Measurements from ENCODE around the gene NCKAP5. TPM values are rescaled to one million over a fixed set of nuclear protein-coding genes. Genes with fewer than 3 reads are reported as not detected.

NCKAP5 gene
- total RNA-seq, 1 experiment from 2014 or later: 3.2 TPM

DNA sequence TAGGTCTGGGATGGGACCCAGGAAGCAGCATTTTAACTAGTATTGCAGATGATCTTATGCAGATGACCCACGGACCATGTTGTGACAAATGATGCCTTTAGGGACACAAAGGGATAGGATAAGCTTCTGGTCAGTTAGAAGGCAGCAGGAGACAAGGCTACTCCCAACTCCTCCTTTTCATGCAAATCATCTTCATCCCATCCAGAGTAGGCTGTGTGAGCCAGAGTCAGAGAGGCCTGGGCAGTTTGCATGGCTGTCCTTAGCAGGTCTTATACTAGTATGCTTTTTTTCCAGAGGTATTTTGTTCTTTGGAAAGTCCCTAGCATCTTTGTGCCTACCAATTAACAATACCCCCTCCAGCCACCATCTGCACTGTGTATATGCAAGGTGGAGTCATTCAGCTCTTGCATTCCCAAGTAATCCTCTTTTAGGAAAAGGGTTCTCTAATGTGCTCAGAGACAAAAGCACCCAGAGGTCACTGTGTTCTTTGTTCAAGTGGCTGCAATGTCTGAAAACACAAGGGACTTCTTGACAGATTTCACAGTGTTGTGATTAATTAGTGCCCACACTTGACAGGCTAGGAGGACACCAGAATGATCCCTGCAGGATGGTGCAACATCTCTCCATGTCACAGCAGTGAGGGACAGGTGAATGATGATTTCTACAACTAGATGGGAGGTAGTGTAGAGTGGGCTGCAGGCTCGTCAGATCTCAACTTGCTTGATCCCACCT lies 225.8 kb downstream of the NCKAP5 start:
- POLR2A ChIA-PET (ENCODE audit: unreplicated experiment): no interaction called here
- no peak overlapping the region for H2AFZ ChIP-seq (ENCODE audit: low read length)
- no peak for TF ChIP-seq EZH2phosphoT487 (IDR thresholded peaks at IDR 0.05; ENCODE audit: borderline replicate concordance, low read length)
- TF ChIP-seq, protein P1, sequence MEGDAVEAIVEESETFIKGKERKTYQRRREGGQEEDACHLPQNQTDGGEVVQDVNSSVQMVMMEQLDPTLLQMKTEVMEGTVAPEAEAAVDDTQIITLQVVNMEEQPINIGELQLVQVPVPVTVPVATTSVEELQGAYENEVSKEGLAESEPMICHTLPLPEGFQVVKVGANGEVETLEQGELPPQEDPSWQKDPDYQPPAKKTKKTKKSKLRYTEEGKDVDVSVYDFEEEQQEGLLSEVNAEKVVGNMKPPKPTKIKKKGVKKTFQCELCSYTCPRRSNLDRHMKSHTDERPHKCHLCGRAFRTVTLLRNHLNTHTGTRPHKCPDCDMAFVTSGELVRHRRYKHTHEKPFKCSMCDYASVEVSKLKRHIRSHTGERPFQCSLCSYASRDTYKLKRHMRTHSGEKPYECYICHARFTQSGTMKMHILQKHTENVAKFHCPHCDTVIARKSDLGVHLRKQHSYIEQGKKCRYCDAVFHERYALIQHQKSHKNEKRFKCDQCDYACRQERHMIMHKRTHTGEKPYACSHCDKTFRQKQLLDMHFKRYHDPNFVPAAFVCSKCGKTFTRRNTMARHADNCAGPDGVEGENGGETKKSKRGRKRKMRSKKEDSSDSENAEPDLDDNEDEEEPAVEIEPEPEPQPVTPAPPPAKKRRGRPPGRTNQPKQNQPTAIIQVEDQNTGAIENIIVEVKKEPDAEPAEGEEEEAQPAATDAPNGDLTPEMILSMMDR (conservative IDR thresholded peaks at IDR 0.05; ENCODE audit: low read depth, low read length): no peak
- TF ChIP-seq EZH2 (IDR thresholded peaks at IDR 0.05; ENCODE audit: low read length, unreplicated experiment): no peak

DNA sequence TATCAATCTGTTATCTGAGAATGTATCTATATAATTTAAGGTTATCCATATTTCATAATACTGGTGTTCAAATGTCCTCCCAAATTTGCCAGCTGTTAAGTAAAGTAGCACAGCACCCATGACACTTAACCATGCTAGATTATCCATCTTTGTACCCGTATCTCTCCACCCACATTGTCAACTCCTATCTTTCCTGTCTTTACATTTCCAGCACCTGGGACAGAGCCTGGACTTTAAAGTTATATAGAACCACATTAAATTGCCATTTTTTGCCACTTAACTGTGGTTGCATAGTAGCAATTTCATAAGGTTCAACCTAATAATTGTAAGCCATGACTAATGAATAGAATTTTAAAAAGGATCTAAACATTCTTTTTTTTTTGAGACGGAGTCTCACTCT lies 226.7 kb downstream of the NCKAP5 start:
- H3K79me2 ChIP-seq (ENCODE audit: low read length): no peaks in the 10 kb centered on the region
- H3K9ac ChIP-seq (ENCODE audit: low read length): no peak overlapping the region
- H3K36me3 ChIP-seq (ENCODE audit: low read depth, low read length): no peaks in the 10 kb centered on the region
- no peaks in the 10 kb centered on the region for H3K9me2 ChIP-seq (replicated peaks; ENCODE audit: low read length)
- H3K4me2 ChIP-seq (ENCODE audit: low read length): no peak overlapping the region
- no peak overlapping the region for H2AFZ ChIP-seq (ENCODE audit: low read length)
- CTCF ChIA-PET: no interaction called here
- no peak overlapping the region for H3K4me3 ChIP-seq (ENCODE audit: low read length)
- intact Hi-C loops (cut with micrococcal nuclease): no loop called here
- H3F3A ChIP-seq (ENCODE audit: low read length, unreplicated experiment): no peaks in the 10 kb centered on the region
- H3K9me3 ChIP-seq (ENCODE audit: low read length): no peaks in the 10 kb centered on the region
- H3K27ac ChIP-seq (ENCODE audit: low read length): no peak overlapping the region
- POLR2A ChIA-PET (ENCODE audit: unreplicated experiment): no interaction called here
- no peaks in the 10 kb centered on the region for H3K27me3 ChIP-seq (ENCODE audit: low read length)
- H4K20me1 ChIP-seq (ENCODE audit: low read length): no peaks in the 10 kb centered on the region
- ATAC-seq (no peak), DNase-seq (no peak)
- no peaks in the 10 kb centered on the region for H3K4me1 ChIP-seq (ENCODE audit: insufficient read depth, low read length)
- TF ChIP-seq EZH2 (IDR thresholded peaks at IDR 0.05; ENCODE audit: low read length, unreplicated experiment) (no peak), EZH2phosphoT487 (IDR thresholded peaks at IDR 0.05; ENCODE audit: borderline replicate concordance, low read length) (no peak)
- TF ChIP-seq, protein P1 (conservative IDR thresholded peaks at IDR 0.05; ENCODE audit: low read depth, low read length): no peak
- no TSS peak for BruUV-seq (replicated peaks)

More for the DNA sequence above, 225.8 kb downstream of the NCKAP5 start:
- no peaks in the 10 kb centered on the region for H3F3A ChIP-seq (ENCODE audit: low read length, unreplicated experiment)
- H4K20me1 ChIP-seq (ENCODE audit: low read length): no peaks in the 10 kb centered on the region
- H3K36me3 ChIP-seq (ENCODE audit: low read depth, low read length): no peaks in the 10 kb centered on the region
- no peak overlapping the region for H3K27ac ChIP-seq (ENCODE audit: low read length)
- no peaks in the 10 kb centered on the region for H3K9me2 ChIP-seq (replicated peaks; ENCODE audit: low read length)
- no peaks in the 10 kb centered on the region for H3K27me3 ChIP-seq (ENCODE audit: low read length)
- H3K9ac ChIP-seq (ENCODE audit: low read length): no peak overlapping the region
- H3K4me2 ChIP-seq (ENCODE audit: low read length): no peak overlapping the region
- no peaks in the 10 kb centered on the region; the same call in 1 of the 2 replicates for H3K4me1 ChIP-seq (ENCODE audit: insufficient read depth, low read length)
- DNase-seq (no peak), ATAC-seq (no peak)
- H3K4me3 ChIP-seq (ENCODE audit: low read length): no peak overlapping the region
- no peaks in the 10 kb centered on the region for H3K9me3 ChIP-seq (ENCODE audit: low read length)
- CTCF ChIA-PET: no interaction called here
- intact Hi-C loops (cut with micrococcal nuclease): no loop called here
- no TSS peak for BruUV-seq (replicated peaks)
- no peaks in the 10 kb centered on the region for H3K79me2 ChIP-seq (ENCODE audit: low read length)

- CTCF ChIA-PET: no interaction called here
- intact Hi-C loops (cut with micrococcal nuclease): no loop called here
- H2AFZ ChIP-seq (ENCODE audit: low read length): no peak overlapping the region
- H3K4me1 ChIP-seq (ENCODE audit: insufficient read depth, low read length): peaks cover 6% of the 10 kb centered on the region
- no peak for ATAC-seq
- DNase-seq: no peak
- H4K20me1 ChIP-seq (ENCODE audit: low read length): no peaks in the 10 kb centered on the region
- BruUV-seq (replicated peaks): no TSS peak
- H3F3A ChIP-seq (ENCODE audit: low read length, unreplicated experiment): no peaks in the 10 kb centered on the region
- TF ChIP-seq EZH2 (IDR thresholded peaks at IDR 0.05; ENCODE audit: low read length, unreplicated experiment) (no peak), EZH2phosphoT487 (IDR thresholded peaks at IDR 0.05; ENCODE audit: borderline replicate concordance, low read length) (no peak)
- TF ChIP-seq, protein P1 (conservative IDR thresholded peaks at IDR 0.05; ENCODE audit: low read depth, low read length): no peak
- POLR2A ChIA-PET (ENCODE audit: unreplicated experiment): no interaction called here
- H3K27ac ChIP-seq (ENCODE audit: low read length): no peak overlapping the region
- H3K4me3 ChIP-seq (ENCODE audit: low read length): no peak overlapping the region
- no peaks in the 10 kb centered on the region for H3K9me2 ChIP-seq (replicated peaks; ENCODE audit: low read length)
- H3K36me3 ChIP-seq (ENCODE audit: low read depth, low read length): no peaks in the 10 kb centered on the region
- no peaks in the 10 kb centered on the region for H3K79me2 ChIP-seq (ENCODE audit: low read length)
- no peak overlapping the region for H3K4me2 ChIP-seq (ENCODE audit: low read length)
- no peak overlapping the region for H3K9ac ChIP-seq (ENCODE audit: low read length)
- H3K9me3 ChIP-seq (ENCODE audit: low read length): no peaks in the 10 kb centered on the region
- no peaks in the 10 kb centered on the region for H3K27me3 ChIP-seq (ENCODE audit: low read length)
Observed at GRCh38 chr2:133338224-133338623, 230.0 kb downstream of the NCKAP5 start.

Data from PC-3 (cell line).